ENCODE measurements around the gene LSM14B. TPM values are rescaled to one million over a fixed set of nuclear protein-coding genes. Genes with fewer than 3 reads are reported as not detected.
"Not testable (repeated sequence)": the region's sequence is repeated elsewhere in the genome, so short reads cannot be mapped to it uniquely, and the experiment has no call there.

Gene LSM14B
- total RNA-seq, 1 experiment from 2014 or later: 82.4 TPM

DNA sequence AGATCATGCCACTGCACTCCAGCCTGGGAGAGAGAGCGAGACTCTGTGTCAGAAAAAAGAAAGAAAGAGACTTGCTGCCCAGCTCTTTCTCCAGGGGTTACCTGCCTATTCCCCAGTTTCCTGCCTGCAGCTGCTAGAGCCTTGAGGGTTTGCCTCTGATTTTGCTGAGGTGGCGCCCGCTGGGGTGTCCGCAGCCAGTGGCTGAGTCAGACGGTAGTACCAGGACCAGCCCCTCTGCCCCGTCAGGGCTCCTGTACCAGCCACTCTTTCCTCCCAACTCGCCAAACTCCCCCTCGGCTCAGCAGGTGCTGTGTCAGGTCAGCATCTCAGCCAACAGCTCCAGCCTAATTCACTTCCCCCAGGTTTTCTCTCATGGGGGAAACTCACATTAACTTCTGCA is 7.4 kb upstream of the LSM14B start:
- peak overlapping the region in 2 of 3 experiments; percentile 36 to 76; a peak in 4 of 7 replicates for H3K27ac Mint-ChIP-seq
- H3K27me3 ChIP-seq (ENCODE audit: insufficient read depth, low read length): no peaks in the 10 kb centered on the region
- peaks cover 0 to 4% (median 3%) of the 10 kb centered on the region in 3 experiments; a peak in 4 of 7 replicates for H3K36me3 Mint-ChIP-seq (ENCODE audit: insufficient read depth in 1 of 3, low read depth in 3 of 3)
- peaks cover 14 to 35% of the 10 kb centered on the region in 2 experiments for H3K4me1 Mint-ChIP-seq
- H3K9me3 Mint-ChIP-seq: peaks cover 11 to 12% of the 10 kb centered on the region in 2 experiments
- no peak overlapping the region for H4K8ac ChIP-seq (replicated peaks; ENCODE audit: insufficient read length, low read depth, low read length)
- TF ChIP-seq, protein P1, sequence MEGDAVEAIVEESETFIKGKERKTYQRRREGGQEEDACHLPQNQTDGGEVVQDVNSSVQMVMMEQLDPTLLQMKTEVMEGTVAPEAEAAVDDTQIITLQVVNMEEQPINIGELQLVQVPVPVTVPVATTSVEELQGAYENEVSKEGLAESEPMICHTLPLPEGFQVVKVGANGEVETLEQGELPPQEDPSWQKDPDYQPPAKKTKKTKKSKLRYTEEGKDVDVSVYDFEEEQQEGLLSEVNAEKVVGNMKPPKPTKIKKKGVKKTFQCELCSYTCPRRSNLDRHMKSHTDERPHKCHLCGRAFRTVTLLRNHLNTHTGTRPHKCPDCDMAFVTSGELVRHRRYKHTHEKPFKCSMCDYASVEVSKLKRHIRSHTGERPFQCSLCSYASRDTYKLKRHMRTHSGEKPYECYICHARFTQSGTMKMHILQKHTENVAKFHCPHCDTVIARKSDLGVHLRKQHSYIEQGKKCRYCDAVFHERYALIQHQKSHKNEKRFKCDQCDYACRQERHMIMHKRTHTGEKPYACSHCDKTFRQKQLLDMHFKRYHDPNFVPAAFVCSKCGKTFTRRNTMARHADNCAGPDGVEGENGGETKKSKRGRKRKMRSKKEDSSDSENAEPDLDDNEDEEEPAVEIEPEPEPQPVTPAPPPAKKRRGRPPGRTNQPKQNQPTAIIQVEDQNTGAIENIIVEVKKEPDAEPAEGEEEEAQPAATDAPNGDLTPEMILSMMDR (conservative IDR thresholded peaks at IDR 0.05): no peak
- no peaks in the 10 kb centered on the region for H3K79me1 ChIP-seq (ENCODE audit: insufficient read depth, low read depth, low read length, poor library complexity, severe bottlenecking)
- H3K79me2 ChIP-seq (ENCODE audit: insufficient read depth, low read length): no peaks in the 10 kb centered on the region
- no peak overlapping the region for H3K56ac ChIP-seq (ENCODE audit: insufficient read length, low read depth, low read length)
- no peak overlapping the region for H2BK120ac ChIP-seq (ENCODE audit: low read depth, low read length, poor library complexity, severe bottlenecking)
- WGBS (ENCODE audit: extremely low coverage, insufficient read length, low lambda C conversion rate): no CpG with 5 or more reads among the region's 8 CpGs
- H3K23ac ChIP-seq (ENCODE audit: insufficient read length, low read depth, low read length): no peak overlapping the region
- H2BK12ac ChIP-seq (ENCODE audit: insufficient read length, low read depth, low read length): no peak overlapping the region
- no peak overlapping the region for H2BK5ac ChIP-seq (ENCODE audit: insufficient read length, low read length)
- no peak overlapping the region for H3T11ph ChIP-seq (ENCODE audit: low read length)
- peaks cover 12% of the 10 kb centered on the region for H3K27me3 Mint-ChIP-seq (ENCODE audit: low read depth)
- no peak overlapping the region for H2AK5ac ChIP-seq (ENCODE audit: insufficient read length, low read length)
- H3K23me2 ChIP-seq (ENCODE audit: insufficient read length, low read depth, low read length, poor library complexity, severe bottlenecking): no peaks in the 10 kb centered on the region
- no peak overlapping the region for H2BK15ac ChIP-seq (ENCODE audit: low read depth, low read length)
- no peak overlapping the region for H3K18ac ChIP-seq (ENCODE audit: insufficient read length, low read depth, low read length)
- H2BK20ac ChIP-seq (ENCODE audit: low read depth, low read length, poor library complexity, severe bottlenecking): no peak overlapping the region
- H3K14ac ChIP-seq (ENCODE audit: insufficient read depth, low read length): peak overlapping the region; percentile 4; the same call in 1 of the 2 replicates
- H4K20me1 ChIP-seq (ENCODE audit: control insufficient read depth, insufficient read depth, insufficient read length): no peaks in the 10 kb centered on the region
- H3K27ac ChIP-seq (ENCODE audit: insufficient read length, low read depth, low read length): no peak overlapping the region
- DNase-seq: peak; percentile 65
- 0 out of 5 replicates have a peak overlapping the region, but pooled peaks of 1 of the 2 experiments have one; percentile 12 for H3K4me3 Mint-ChIP-seq
- H3K4me1 ChIP-seq (ENCODE audit: insufficient read depth, low read length): no peaks in the 10 kb centered on the region
- H3K9ac ChIP-seq (ENCODE audit: extremely low read depth, insufficient read length, low read length): no peak overlapping the region
- no peaks in the 10 kb centered on the region for H3K9me3 ChIP-seq (ENCODE audit: control insufficient read depth, low read depth, low read length)
- no peak overlapping the region for H3K4ac ChIP-seq (ENCODE audit: low read depth, low read length)
- no peak overlapping the region for H4K5ac ChIP-seq (ENCODE audit: insufficient read length, low read depth, low read length)
- H4K91ac ChIP-seq (ENCODE audit: insufficient read length, low read depth, low read length): no peak overlapping the region
- H3K4me2 ChIP-seq (ENCODE audit: insufficient read depth, insufficient read length, low read length): peak overlapping the region; percentile 47
- H2AFZ ChIP-seq (ENCODE audit: low read length): no peak overlapping the region

DNA sequence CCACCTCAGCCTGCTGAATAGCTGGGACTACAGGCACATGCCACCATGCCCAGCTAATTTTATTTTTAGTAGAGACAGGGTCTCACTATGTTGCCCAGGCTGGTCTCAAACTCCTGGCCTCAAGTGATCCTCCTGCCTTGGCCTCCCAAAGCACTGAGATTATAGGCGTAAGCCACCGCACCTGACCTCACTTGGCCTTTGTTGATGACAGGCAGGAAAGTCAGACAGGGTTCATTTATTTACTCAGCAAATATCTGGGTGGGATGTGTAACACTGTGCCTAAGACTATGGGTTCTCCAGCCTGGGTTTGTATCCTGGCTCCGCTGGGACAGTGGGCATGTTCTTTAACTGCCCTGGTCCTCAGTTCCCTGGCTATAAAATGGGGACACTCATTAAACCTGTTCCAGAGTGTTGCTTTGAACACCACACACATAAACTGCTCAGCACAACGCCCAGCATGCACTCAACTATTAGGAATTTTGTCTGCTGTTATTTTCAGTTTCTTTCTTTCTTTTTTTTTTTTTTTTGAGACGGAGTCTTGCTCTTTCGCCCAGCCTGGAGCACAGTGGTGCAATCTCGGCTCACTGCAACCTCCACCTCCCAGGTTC is 6.4 kb upstream of the LSM14B start:
- not testable (repeated sequence) for H3K27me3 ChIP-seq (ENCODE audit: insufficient read depth, low read length); H3K18ac ChIP-seq (ENCODE audit: insufficient read length, low read depth, low read length); H3K4me1 ChIP-seq (ENCODE audit: insufficient read depth, low read length); H2BK120ac ChIP-seq (ENCODE audit: low read depth, low read length, poor library complexity, severe bottlenecking); H4K5ac ChIP-seq (ENCODE audit: insufficient read length, low read depth, low read length); H2BK5ac ChIP-seq (ENCODE audit: insufficient read length, low read length); H3T11ph ChIP-seq (ENCODE audit: low read length); DNase-seq; H4K91ac ChIP-seq (ENCODE audit: insufficient read length, low read depth, low read length); H3K4me2 ChIP-seq (ENCODE audit: insufficient read depth, insufficient read length, low read length); H4K20me1 ChIP-seq (ENCODE audit: control insufficient read depth, insufficient read depth, insufficient read length); H3K9ac ChIP-seq (ENCODE audit: extremely low read depth, insufficient read length, low read length); H3K14ac ChIP-seq (ENCODE audit: insufficient read depth, low read length); H3K27ac Mint-ChIP-seq; H3K4ac ChIP-seq (ENCODE audit: low read depth, low read length); H2BK15ac ChIP-seq (ENCODE audit: low read depth, low read length); H2BK12ac ChIP-seq (ENCODE audit: insufficient read length, low read depth, low read length); H3K9me3 ChIP-seq (ENCODE audit: control insufficient read depth, low read depth, low read length); H2AFZ ChIP-seq (ENCODE audit: low read length); H3K27ac ChIP-seq (ENCODE audit: insufficient read length, low read depth, low read length); H2BK20ac ChIP-seq (ENCODE audit: low read depth, low read length, poor library complexity, severe bottlenecking); H2AK5ac ChIP-seq (ENCODE audit: insufficient read length, low read length); H3K56ac ChIP-seq (ENCODE audit: insufficient read length, low read depth, low read length); H3K79me1 ChIP-seq (ENCODE audit: insufficient read depth, low read depth, low read length, poor library complexity, severe bottlenecking); H3K4me3 Mint-ChIP-seq; H3K79me2 ChIP-seq (ENCODE audit: insufficient read depth, low read length); H3K27me3 Mint-ChIP-seq (ENCODE audit: low read depth); H4K8ac ChIP-seq (replicated peaks; ENCODE audit: insufficient read length, low read depth, low read length); H3K36me3 Mint-ChIP-seq (ENCODE audit: insufficient read depth in 1 of 3, low read depth in 3 of 3); H3K9me3 Mint-ChIP-seq; H3K23me2 ChIP-seq (ENCODE audit: insufficient read length, low read depth, low read length, poor library complexity, severe bottlenecking); H3K23ac ChIP-seq (ENCODE audit: insufficient read length, low read depth, low read length)
- no CpG with 5 or more reads among the region's 7 CpGs for WGBS (ENCODE audit: extremely low coverage, insufficient read length, low lambda C conversion rate)
- peaks cover 19 to 45% of the 10 kb centered on the region in 2 experiments for H3K4me1 Mint-ChIP-seq

All from H9 (cell line).